Islet precursor cell (in vitro differentiated cells): Measurements from ENCODE around the gene WDR7.

ENCODE experiments used
- DNase-seq: peaks from one replicate; pipeline ENCODE4 v3.0.0-alpha.2; 2018

WDR7 gene

DNA sequence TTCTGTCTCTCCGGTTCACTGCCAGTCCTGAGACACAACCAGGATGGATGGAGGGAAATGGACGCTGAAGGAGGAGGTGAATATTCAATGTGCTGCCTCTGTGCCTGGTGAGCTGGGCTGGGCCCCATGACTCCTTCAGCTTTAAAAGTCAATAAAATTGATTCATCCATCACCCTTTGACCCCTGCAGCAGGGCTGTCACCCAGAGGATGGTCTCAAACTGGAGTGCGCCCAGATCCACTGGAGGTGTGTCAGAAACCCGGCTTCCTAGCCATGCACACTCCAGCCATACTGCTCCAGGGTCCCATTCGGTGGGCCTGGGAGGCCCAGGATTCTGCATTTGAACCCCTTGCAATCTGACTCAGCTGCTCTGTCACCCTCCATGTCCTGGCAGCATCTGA lies 401.6 kb downstream of the WDR7 start:
- peak; percentile 29 for DNase-seq

DNA sequence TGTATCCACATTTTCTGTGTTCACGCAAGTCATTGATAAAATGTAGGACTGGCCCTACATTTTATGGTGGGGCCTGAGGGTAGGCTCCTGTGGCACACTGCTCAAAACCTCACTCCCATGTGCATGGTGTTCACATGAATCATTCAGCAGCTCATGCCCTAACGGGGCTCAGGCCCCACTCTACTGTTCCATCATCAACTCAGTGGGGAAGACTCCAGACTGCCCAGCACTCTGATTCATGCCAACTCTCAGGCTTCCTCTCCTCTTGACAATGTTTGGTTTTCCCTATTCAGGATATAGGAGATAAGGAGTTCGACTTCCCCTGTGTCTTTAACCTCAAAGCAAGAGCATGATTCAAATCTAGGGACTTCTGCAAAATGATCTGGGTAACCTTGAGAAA lies 403.7 kb downstream of the WDR7 start:
- no peak for DNase-seq

DNA sequence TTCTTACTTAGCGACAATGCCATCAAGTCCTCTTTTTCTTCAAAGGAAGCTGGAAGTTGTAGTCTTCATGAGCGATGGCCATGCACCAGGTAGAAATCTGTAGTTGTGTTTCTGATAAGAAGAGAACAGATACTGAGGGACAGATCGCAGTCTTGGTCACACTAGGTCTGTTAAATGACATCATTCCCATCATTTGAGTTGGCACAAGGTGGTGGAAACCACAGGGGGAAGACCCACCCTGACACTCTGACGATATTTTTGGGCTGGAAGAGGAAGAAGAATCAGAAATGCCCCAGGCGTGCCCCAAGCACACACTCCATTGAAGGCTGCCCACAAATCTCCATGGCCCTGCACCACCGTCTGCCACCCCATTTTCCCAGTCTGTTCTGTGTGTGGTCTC lies 406.7 kb downstream of the WDR7 start:
- DNase-seq: no peak

DNA sequence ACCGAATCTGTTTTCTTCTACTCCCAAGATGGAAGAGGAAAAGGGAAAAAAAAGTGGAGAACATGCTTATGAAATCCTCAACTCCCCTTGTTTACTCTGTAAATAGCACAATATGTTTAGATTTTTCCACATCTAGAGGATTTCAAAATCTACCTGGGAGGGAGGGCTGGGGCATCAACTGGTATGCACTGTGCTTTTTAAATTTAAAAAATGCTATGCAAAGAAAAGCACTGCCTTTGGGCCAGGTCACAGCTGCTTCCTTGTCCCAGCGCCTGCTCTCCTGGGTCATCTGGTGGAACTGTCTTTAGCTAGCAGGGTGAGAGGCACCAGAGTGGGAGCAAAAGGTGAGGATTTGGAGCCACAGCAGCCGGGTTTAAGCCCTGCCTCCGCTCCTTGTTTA lies 407.6 kb downstream of the WDR7 start:
- DNase-seq: no peak

DNA sequence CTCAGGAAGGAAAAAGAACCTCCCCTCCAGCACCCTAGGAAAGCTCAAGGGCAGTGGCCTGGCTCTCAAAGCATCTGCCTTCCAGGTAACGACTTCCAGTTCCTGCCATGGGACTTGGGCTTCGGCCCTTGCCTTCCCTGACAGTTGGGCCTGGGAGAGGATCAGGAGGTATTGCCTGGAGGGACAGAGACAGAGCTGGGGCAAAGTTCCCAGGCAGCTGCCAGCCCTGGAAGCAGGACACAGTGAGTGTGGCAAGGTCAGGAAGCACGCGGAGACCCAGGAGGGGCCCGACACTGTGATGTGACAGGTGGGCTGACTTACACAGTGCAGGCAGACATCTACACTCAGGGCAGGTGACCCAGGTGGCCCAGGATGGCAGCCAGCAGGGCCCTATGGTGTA lies 408.2 kb downstream of the WDR7 start:
- peak; percentile 48 for DNase-seq

DNA sequence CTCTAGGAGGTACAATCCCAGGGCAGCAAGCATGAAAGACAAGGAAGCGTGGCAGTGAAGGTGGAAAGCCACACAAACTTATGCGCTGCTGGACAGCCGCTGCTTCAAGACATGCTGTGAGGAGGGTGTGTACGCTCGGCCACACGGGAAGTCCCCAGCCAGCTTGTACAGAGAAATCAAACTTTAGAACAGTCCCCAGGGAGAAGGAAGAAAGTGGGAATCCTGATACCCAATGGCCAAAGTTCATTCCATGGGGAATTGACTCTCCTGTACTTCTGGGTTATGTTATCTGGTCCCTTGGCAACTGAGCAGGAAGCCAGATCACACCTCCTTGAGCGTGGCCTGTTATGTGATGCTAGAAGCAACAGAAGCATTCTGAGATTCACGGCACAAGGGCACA lies 409.7 kb downstream of the WDR7 start:
- no peak for DNase-seq

DNA sequence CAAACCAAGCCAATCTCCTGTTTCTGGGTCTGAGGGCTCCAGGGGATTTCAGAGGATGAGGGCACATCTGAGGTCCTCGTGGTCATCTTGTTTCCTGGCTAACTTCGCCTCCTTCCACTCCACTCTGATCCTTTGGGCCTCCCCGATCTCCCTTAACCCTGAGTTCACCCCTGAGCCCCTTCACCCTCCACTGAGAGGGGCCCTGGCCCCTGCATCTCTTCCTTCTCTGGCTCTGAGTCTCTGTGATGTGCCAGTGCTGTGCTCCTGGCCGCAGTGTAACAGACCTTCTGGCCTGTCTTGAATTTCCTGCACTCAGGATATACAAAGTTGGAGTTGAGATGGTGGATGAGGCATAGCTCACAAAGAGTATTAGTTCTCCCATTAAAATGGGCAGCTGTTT lies 411.0 kb downstream of the WDR7 start:
- no peak for DNase-seq

DNA sequence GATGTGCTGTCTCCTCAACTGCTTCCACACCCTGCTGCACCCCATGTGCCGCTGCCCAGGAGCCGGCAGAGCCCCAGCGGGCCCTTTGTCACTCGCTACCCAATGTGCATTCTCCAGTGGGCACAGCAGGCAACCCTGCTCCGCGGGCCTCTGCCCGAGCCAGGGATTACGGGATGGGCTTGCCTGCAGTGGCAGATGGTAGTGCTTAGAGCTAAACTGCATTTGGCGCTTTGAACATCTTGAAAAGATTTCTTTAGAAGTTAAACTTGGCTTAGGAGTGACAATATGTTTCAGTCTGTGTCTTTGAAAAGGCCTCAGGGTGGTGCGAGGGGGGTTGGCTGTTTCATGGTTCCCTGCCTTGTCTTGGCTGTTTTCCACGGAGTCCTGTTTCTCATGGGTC lies 411.7 kb downstream of the WDR7 start:
- no peak for DNase-seq

DNA sequence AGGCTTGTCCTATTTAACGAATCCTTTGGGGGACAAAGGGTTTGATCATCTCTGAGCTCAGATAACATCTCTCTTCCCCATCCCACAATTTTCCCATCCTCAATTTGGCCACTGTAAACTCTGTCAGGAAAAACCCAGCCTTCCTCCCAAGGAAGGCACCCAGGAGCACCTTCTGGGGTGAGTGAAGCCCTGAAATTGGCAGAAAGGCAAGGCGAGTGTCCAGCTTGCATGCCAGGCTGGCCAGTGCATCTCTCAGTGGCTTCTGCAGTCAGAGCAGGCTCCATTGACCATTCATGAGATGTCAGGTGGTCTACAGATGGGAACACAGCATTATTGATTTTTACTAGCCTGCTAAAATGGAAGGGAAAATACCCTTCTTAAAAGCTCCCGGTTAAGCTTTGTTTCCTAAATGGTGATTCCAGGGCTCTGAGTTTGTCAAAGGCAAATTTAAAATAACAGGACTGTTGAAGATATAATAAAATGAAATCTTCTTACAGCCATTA lies 412.5 kb downstream of the WDR7 start:
- DNase-seq: no peak

DNA sequence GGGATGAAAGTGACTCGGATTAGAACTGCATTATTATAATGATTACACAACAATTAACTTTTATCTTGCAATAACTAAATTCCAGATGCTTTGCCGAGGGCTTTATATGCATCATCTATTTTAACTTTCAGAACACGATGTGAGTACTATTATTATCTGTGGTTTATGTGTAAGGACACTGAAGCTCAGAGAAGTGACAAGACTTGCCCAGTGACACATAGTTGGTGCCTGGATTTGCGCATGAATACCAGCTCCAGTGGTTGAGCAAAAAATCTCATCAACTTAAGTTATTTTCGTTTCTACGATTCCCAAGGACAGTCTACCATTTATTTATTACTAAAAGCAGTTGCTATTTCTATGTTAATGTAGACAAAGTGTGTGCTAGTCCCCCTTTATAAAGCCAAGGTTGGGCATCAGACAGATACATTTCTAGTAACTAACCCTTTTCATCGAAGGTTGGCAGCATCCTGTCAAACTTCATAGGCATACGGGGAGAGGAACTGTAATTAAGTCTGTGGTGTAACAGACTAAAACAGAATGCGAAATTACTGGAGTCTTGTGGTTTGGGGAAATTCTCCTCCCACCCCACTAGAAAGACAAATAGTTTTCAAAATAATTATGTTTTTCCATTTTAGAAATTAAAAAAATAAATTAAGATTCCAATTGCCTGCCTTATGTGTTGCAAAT lies 422.5 kb downstream of the WDR7 start:
- DNase-seq: no peak

DNA sequence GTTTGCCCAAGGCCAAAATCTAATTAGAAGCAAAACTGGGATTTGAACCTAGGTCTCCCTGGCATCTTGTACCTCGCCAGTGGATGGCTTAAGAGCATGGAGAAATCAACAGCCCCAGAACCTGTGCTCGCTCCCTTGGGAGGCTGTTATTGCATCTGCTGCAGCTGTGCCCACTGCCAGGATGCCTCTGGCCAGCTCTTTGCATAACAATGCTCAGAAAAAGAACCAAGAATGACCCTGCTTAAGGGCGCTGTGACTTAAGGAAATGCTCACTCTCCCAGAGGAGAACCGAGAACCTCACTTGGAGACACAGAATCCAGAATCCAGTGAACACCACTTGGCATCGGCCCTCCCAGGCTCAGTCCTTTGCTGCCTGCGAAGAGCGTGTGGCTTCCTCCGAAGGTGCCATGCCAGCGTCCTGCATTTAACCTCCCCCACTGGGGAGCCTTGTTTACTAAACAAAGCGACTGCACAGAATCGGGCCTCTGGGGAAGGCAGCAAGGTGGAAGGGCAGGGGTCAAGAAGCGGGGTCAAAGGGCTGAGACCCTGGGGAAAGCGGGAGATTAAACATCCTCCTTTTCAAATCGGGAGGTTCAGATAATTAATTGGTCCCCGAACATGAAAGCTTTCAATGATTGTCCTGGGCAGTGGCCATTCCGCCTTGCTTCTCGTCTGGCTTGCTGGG lies 424.7 kb downstream of the WDR7 start:
- DNase-seq: no peak

DNA sequence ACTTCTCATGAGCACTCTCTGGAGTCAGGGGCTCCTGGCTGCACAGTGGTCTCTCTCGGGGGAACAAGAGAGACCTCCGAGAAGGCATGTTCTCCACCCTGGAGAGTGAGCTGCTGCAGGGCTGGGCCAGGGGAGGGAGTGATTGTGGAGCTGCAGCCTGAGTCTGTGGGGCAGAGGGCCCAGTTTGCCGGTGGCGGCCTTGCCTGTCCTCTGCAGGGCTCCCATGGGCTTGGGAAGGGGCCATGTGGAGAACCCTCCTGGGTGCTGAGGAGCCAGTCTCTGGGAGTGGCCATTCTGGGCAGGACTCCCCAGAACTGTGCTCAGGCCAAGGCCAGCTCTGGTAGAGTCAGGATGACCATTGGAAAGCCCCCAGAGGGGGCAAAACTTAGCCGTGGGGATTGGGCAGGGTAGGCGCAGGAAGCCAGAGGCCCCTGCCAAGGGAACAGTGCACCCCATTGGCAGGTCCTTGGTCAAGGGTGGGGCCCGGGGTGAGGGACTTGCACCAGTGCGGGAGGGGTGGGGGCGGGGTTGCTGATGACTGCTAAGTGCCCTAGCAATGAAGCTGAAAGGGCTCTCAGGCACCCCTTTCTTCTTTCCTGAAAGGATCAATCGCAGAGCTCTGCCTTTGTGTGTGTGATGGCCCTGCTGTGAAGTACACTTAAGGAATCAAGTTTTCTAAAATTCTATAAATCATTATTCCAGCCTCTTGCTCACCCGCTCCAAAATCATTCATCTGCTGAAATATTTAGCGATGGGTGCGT lies 426.0 kb downstream of the WDR7 start:
- DNase-seq: no peak

DNA sequence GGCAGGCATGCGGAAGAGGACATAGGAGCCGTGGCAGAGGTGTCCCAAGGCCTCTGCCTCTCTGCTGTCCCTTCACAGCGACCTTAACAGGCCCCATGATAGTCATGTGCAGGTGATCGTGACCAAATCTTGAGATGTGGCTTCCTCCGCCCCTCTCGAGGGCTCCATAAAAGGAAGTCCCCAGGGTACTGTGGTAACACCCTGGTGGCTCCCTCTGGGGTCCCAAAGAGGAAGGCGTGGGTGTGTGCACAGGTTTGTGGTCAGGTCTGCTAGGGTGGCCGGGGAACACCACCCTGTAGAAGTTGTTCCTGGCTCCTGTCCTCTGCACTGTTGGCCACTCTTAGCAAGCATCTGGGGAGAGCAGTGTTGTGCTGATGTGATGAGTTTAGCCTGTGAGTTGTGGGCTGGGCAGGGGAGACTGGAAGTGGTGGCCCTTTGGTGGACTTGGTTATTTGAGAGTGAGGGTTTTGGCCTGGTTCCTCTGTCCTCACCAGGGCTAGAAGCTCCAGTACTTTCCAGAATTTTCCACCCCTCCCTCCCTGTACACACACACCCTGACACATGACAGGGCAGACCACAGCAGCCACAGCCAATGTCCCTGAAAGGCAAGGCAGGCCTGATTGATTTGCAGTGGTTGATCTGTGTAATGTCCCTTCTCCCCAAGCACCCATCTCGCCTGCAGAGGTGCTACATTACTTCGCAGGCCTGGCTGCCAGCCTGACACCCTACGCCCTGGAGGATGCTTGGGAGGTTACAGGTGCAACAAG lies 426.8 kb downstream of the WDR7 start:
- no peak for DNase-seq

DNA sequence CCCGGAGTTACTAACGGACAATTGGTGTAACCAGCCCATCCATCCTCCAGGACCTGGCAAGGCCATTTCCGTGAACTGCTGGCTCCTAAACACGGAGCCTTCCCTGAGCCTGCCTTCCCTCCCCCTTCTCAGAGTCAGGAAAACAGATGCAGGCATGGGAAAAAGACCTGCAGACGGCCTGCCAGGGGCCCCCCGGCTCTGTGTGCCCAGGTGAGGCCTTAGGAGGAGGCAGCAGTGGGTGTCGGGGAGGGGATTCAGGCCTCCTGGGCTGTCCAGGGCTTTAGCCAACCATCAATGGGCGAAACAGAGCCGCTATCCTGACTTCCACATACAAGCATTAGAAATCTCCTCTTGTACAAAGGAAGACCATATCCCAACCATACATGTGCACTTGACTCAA lies 427.5 kb downstream of the WDR7 start:
- no peak for DNase-seq

DNA sequence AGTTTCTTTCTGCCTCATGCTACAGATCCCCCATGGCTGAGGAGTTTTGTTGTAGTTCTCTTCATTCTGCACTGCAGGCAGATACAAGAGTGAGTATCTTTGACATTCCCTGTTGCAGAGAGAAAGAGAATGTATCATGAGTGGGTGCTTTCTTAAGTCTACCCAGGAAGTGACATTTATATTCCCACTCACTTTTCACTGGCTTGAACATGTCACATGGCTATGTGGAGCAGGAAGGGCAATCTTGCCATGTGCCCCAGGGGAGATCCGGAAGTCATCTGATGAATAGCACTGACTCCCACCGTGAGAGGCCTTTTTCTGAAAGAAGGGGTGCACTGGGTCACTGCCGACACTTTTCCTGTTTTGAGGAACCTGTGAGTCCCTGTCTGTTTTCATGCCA lies 429.3 kb downstream of the WDR7 start:
- DNase-seq: no peak

DNA sequence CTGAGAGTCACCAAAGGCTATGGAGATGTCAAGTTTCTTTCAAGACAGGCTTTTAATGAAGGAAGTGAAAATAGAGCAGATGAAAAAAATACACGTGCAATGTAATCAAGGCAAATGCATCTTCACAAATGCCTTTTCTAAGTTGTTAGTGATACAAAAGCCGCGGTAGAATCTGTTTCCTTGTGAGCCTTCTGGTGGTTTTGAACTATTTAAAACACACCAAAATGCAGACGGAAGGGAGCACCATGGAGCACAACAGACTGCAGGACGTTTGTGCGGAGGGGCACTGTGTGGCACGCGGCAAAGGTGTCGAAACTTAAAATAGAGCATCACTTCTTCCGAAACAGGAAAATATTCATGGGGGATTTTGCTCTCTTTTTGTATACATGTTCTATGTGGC lies 430.7 kb downstream of the WDR7 start:
- no peak for DNase-seq

DNA sequence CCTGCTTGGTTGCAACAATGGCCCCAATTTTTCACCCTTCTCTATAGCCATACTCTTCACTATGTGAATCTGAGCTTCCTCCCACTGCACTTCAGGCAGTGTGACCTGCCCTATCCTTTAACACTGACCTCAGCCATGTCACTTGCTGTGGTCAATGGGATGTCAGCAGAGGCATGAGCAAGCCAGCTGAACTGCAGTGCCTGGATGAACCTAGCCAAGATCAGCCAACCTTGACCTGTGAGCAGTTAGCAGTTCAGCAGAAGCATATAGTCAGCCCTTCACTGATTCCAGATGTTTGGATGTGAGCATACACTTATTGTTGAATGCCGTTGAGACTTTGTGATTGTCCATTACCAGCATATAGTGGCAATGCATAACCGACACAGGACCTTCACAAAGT lies 432.3 kb downstream of the WDR7 start:
- peak; percentile 21 for DNase-seq

DNA sequence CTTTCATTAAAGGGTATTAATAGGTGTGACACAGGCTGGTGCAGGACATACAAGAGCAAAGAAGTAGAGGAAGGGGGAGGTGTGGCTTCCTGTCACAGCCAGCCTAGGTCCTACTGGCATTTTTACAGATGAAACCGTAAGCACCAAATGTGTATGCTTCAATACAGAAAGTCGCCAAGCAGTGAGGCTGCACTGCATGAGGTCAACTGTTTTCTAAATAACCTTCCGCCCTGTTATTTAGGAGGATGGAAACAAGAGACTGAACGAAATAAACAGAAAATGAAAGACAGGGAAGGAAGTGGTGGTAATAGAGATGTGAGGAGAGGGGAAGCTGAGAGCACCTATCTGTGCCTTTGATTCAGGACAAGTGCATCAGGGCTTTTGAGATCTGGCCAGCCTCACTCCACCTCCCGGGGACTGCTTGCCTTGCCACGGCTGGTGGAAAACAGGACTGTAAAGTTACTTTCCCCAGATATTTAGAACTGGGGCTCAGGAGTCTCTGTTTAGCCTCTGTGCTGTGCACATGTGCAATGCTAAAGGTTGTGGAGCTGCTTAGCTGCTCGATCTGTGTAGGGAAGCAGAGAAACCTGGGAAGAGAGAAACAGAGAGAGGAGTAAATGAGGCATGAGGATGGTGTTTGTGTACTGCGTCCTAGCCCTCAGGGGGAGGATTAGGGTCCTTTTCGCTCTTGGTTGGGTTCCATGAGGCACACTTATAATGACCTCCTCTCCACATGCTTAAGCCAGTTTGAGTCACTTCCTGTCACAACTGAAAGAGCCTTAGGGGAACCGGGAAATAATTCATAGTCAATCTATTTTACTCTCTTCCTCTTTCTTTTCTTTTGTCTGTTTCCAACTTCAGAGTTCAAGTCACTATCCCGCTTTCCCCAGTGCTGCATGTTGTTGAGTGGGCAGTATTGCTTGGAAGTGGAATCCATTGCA lies 433.4 kb downstream of the WDR7 start:
- no peak for DNase-seq

DNA sequence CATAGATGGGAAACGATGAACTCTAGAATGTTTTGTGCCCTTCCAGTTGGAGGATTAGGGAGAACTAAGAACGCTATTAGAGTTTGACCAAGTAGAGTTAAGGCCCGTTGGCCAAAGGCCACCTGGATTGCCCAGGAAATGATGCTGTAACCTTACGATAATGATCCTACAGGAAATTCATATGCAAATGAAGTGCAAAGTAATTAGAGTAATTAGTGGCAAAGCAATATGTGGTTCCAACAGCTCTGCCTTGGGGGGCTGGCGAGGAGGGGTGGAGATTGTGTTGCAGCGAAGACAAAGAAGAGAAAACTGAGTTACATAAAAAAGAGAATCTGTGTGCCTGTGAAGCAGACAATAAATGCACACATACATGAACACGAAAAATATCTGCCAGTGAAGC lies 434.2 kb downstream of the WDR7 start:
- DNase-seq: no peak

DNA sequence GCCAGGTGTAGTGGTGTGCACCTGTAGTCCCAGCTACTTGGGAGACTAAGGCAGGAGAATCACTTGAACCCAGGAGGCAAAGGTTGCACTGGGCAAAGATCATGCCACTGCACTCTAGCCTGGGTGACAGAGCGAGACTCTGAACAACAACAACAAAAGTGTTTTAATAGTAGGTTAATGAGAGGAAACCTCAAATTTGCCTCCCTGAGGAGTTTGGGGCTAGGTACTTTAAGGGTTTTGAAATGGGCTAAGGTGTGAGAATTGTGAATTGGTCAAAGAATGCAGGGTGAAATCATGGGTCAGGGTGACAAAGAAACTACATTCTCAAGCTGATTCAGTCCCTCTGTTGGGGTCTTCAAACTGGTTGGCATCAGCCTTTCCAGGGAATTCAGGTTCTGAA lies 435.0 kb downstream of the WDR7 start:
- DNase-seq: no peak
